Activated CD8-positive, alpha-beta memory T cell treated with anti-CD3 and anti-CD28 coated beads, Interleukin-2, amount 50 U/mL, for 24 hours (primary cell): Measurements from ENCODE around the gene CYP19A1.

ENCODE experiments used
- DNase-seq: peaks from one replicate; pipeline ENCODE4 v3.0.0-alpha.2; 2020; ENCODE audit errors: extremely low read depth

Gene CYP19A1

GRCh38 chr15:51325167-51325566 is 13.2 kb downstream of the CYP19A1 start:
- no peak for DNase-seq

GRCh38 chr15:51323749-51324148 is 14.6 kb downstream of the CYP19A1 start:
- DNase-seq = no peak

- DNase-seq = no peak
Observed at GRCh38 chr15:51322621-51323296, 15.6 kb downstream of the CYP19A1 start.

- no peak for DNase-seq
Observed at GRCh38 chr15:51321316-51321715, 17.1 kb downstream of the CYP19A1 start.

GRCh38 chr15:51320843-51321242 is 17.6 kb downstream of the CYP19A1 start:
- DNase-seq = no peak

GRCh38 chr15:51319539-51319938 is 18.9 kb downstream of the CYP19A1 start:
- DNase-seq = no peak

GRCh38 chr15:51318382-51319150 is 19.8 kb downstream of the CYP19A1 start:
- DNase-seq = no peak

GRCh38 chr15:51316636-51317035 is 21.8 kb downstream of the CYP19A1 start:
- no peak for DNase-seq

GRCh38 chr15:51315726-51316125 is 22.7 kb downstream of the CYP19A1 start:
- no peak for DNase-seq

GRCh38 chr15:51314391-51315337 is 23.7 kb downstream of the CYP19A1 start:
- no peak for DNase-seq

GRCh38 chr15:51313644-51314280 is 24.6 kb downstream of the CYP19A1 start:
- no peak for DNase-seq

- no peak for DNase-seq
Observed at GRCh38 chr15:51313074-51313393, 25.4 kb downstream of the CYP19A1 start.

GRCh38 chr15:51312166-51313073 is 26.0 kb downstream of the CYP19A1 start:
- no peak for DNase-seq

- DNase-seq = no peak
Observed at GRCh38 chr15:51311510-51311909, 26.9 kb downstream of the CYP19A1 start.

- DNase-seq = no peak
Observed at GRCh38 chr15:51310064-51310463, 28.3 kb downstream of the CYP19A1 start.

- DNase-seq = no peak
Observed at GRCh38 chr15:51307811-51308210, 30.6 kb downstream of the CYP19A1 start.

GRCh38 chr15:51307325-51307724 is 31.1 kb downstream of the CYP19A1 start:
- no peak for DNase-seq

- DNase-seq = no peak
Observed at GRCh38 chr15:51303462-51303980, 34.9 kb downstream of the CYP19A1 start.

GRCh38 chr15:51302480-51302879 is 35.9 kb downstream of the CYP19A1 start:
- no peak for DNase-seq

- DNase-seq = no peak
Observed at GRCh38 chr15:51299187-51300015, 39.0 kb downstream of the CYP19A1 start.
